Neural cell (in vitro differentiated cells): ENCODE results near the gene CCNQ. TPM values are rescaled to one million over a fixed set of nuclear protein-coding genes. Genes with fewer than 3 reads are reported as not detected.

Experiments used
- H2AFZ ChIP-seq: fragments of 200-600, 300-800 bp; sonication (generic), shearing (Covaris generic); 2 replicates; pipeline ENCODE4 v1.6.0; 2014; ENCODE audit warnings: low read depth, mild to moderate bottlenecking, antibody characterized with exemption, low read length, moderate library complexity
- H3F3A ChIP-seq: fragments of 200-600 bp; shearing (Covaris generic); 2 replicates; pipeline ENCODE4 v1.6.1; 2016; ENCODE audit warnings: mild to moderate bottlenecking, moderate library complexity, mixed read lengths, antibody characterized with exemption, low read length; ENCODE audit not compliant: insufficient read depth, poor library complexity, severe bottlenecking
- H3K27ac ChIP-seq: fragments of 200-600, 300-800 bp; sonication (generic), shearing (Covaris generic); 2 replicates; pipeline ENCODE4 v1.5.1; 2014; ENCODE audit warnings: mild to moderate bottlenecking, low read length, moderate library complexity
- H3K27me3 ChIP-seq: fragments of 300-800, 200-600 bp; sonication (generic), shearing (Covaris generic); 2 replicates; pipeline ENCODE4 v1.6.0; 2014; ENCODE audit warnings: mild to moderate bottlenecking, low read depth, low read length, moderate library complexity; ENCODE audit not compliant: insufficient read depth
- H3K36me3 ChIP-seq: fragments of 300-800, 200-600 bp; sonication (generic), shearing (Covaris generic); 2 replicates; pipeline ENCODE4 v1.5.1; 2014; ENCODE audit warnings: mild to moderate bottlenecking, antibody characterized with exemption, low read length, moderate library complexity; ENCODE audit not compliant: insufficient read depth
- H3K4me2 ChIP-seq: fragments of 300-800, 200-600 bp; sonication (generic), shearing (Covaris generic); 2 replicates; pipeline ENCODE4 v1.6.0; 2014; ENCODE audit warnings: mild to moderate bottlenecking, low read length
- H3K4me3 ChIP-seq: fragments of 300-800, 200-600 bp; sonication (generic), shearing (Covaris generic); 2 replicates; pipeline ENCODE4 v1.5.1; 2014; ENCODE audit warnings: mild to moderate bottlenecking, low read length, moderate library complexity
- H3K79me2 ChIP-seq: fragments of 200-600 bp; shearing (Covaris generic); replicated peaks from 2 replicates; pipeline ENCODE4 v1.6.0; 2014; ENCODE audit warnings: mild to moderate bottlenecking, low read length, moderate library complexity; ENCODE audit not compliant: insufficient read depth
- H3K9ac ChIP-seq: fragments of 300-800, 200-600 bp; sonication (generic), shearing (Covaris generic); 2 replicates; pipeline ENCODE4 v1.6.1; 2016; ENCODE audit warnings: mild to moderate bottlenecking, low read length, mixed read lengths
- H3K9me2 ChIP-seq: fragments of 200-600 bp; shearing (Covaris generic); 2 replicates; pipeline ENCODE4 v1.6.1; 2016; ENCODE audit warnings: mild to moderate bottlenecking, low read length, mixed read lengths; ENCODE audit not compliant: insufficient read depth
- H3K9me3 ChIP-seq: fragments of 200-600, 300-800 bp; sonication (generic), shearing (Covaris generic); 2 replicates; pipeline ENCODE4 v1.6.1; 2016; ENCODE audit warnings: mild to moderate bottlenecking, mixed run types, low read length, moderate library complexity, mixed read lengths
- H4K20me1 ChIP-seq: fragments of 200-600 bp; shearing (Covaris generic); 2 replicates; pipeline ENCODE4 v1.6.1; 2016; ENCODE audit warnings: mild to moderate bottlenecking, mixed run types; ENCODE audit not compliant: insufficient read depth
- CTCF ChIP-seq: fragments of 450-650 bp; IDR thresholded peaks from 2 replicates; pipeline ENCODE4 v1.5.1; 2014; ENCODE audit warnings: antibody characterized with exemption, mild to moderate bottlenecking, moderate library complexity; ENCODE audit not compliant: poor library complexity, severe bottlenecking
- EP300 ChIP-seq: fragments of 450-650 bp; conservative IDR thresholded peaks from 2 replicates; pipeline ENCODE4 v1.6.1; 2014; ENCODE audit warnings: antibody characterized with exemption, mild to moderate bottlenecking, moderate library complexity; ENCODE audit not compliant: poor library complexity, severe bottlenecking
- EZH2 ChIP-seq: fragments of 200-600, 300-800 bp; shearing (Covaris generic), sonication (generic); IDR thresholded peaks from 2 replicates; pipeline ENCODE4 v1.6.1; 2014; ENCODE audit warnings: antibody characterized with exemption, low read length, borderline replicate concordance, mild to moderate bottlenecking; ENCODE audit not compliant: insufficient read depth, poor library complexity, severe bottlenecking
- MXI1 ChIP-seq: fragments of 450-650 bp; conservative IDR thresholded peaks from 2 replicates; pipeline ENCODE4 v1.6.1; 2014; ENCODE audit warnings: antibody characterized with exemption, mild to moderate bottlenecking; ENCODE audit not compliant: poor library complexity, severe bottlenecking
- POLR2AphosphoS5 ChIP-seq: IDR thresholded peaks from 2 replicates; pipeline ENCODE4 v1.6.1; 2012
- RAD21 ChIP-seq: fragments of 450-650 bp; conservative IDR thresholded peaks from 2 replicates; pipeline ENCODE4 v1.6.1; 2014; ENCODE audit warnings: antibody characterized with exemption, mild to moderate bottlenecking, moderate library complexity
- SMC3 ChIP-seq: fragments of 450-650 bp; conservative IDR thresholded peaks from 2 replicates; pipeline ENCODE4 v1.6.1; 2014; ENCODE audit warnings: antibody characterized with exemption, mild to moderate bottlenecking, moderate library complexity; ENCODE audit not compliant: poor library complexity
- TAF1 ChIP-seq: IDR thresholded peaks from 2 replicates; pipeline ENCODE4 v1.6.1; 2012; ENCODE audit warnings: low read depth
- polyA plus RNA-seq: library from polyadenylated mRNA; depleted of rRNA; stranded (reverse); fragments of >200 nt; gene quantifications from 2 replicates; pipeline ENCODE4 v1.2.3, GENCODE V29; 2014
- TF ChIP-seq, protein P1 (sequence below): IDR thresholded peaks from 2 replicates; pipeline ENCODE4 v1.6.1; 2012; ENCODE audit warnings: borderline replicate concordance

The CCNQ gene
- polyA plus RNA-seq, 1 donor from 2014 or later: 61.2 TPM

DNA sequence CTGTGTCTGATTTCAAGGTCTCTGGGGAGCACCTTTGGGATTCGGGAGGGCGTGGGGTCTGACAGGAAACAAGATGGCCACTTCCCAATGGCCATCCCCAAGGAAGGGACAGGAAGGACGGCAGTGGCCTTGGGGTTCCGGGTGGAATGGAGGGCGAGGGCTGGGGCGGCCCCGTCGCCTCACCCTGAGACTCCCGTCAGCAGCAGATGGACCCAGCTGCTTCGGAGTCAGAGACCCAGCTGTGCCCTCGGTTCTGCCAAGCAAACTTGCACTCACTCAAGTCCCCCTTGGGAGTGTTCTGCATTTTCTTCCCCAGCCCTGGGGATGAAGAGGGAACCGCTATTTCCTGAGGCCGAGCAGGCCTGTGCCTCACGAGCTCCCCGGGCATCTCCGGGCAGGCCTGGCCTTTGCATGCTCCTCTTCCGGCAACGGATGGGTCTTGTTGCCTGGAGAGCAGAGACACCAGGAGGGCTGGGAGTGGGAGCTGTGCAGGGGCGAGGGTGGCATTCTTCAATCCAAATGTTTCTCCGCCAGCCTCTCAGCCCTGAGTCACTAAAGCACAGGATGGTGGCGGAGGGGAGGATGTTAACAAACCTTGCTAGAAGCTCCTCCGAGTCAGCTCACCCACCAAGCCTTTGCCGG, 41.2 kb upstream of the CCNQ start (continued):
- TF ChIP-seq, protein P1, sequence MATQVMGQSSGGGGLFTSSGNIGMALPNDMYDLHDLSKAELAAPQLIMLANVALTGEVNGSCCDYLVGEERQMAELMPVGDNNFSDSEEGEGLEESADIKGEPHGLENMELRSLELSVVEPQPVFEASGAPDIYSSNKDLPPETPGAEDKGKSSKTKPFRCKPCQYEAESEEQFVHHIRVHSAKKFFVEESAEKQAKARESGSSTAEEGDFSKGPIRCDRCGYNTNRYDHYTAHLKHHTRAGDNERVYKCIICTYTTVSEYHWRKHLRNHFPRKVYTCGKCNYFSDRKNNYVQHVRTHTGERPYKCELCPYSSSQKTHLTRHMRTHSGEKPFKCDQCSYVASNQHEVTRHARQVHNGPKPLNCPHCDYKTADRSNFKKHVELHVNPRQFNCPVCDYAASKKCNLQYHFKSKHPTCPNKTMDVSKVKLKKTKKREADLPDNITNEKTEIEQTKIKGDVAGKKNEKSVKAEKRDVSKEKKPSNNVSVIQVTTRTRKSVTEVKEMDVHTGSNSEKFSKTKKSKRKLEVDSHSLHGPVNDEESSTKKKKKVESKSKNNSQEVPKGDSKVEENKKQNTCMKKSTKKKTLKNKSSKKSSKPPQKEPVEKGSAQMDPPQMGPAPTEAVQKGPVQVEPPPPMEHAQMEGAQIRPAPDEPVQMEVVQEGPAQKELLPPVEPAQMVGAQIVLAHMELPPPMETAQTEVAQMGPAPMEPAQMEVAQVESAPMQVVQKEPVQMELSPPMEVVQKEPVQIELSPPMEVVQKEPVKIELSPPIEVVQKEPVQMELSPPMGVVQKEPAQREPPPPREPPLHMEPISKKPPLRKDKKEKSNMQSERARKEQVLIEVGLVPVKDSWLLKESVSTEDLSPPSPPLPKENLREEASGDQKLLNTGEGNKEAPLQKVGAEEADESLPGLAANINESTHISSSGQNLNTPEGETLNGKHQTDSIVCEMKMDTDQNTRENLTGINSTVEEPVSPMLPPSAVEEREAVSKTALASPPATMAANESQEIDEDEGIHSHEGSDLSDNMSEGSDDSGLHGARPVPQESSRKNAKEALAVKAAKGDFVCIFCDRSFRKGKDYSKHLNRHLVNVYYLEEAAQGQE: no peak

- Histone ChIP-seq H3K9me2 (no peaks in the 10 kb centered on the region), H3F3A (no peaks in the 10 kb centered on the region), H3K9me3 (no peaks in the 10 kb centered on the region), H3K4me3 (no peak overlapping the region), H3K9ac (no peak overlapping the region), H3K36me3 (no peaks in the 10 kb centered on the region), H3K27ac (no peak overlapping the region), H2AFZ (no peak overlapping the region), H3K79me2 (no peaks in the 10 kb centered on the region), H4K20me1 (no peaks in the 10 kb centered on the region), H3K4me2 (no peak overlapping the region), H3K27me3 (peaks cover 17% of the 10 kb centered on the region)
- TF ChIP-seq EP300 (no peak), EZH2 (no peak), TAF1 (no peak), MXI1 (no peak), SMC3 (no peak), RAD21 (no peak), POLR2AphosphoS5 (no peak), CTCF (no peak)
- TF ChIP-seq, protein P1: no peak
Measured at GRCh38 chrX:153639177-153640044, 40.5 kb upstream of the CCNQ start.
